HG02642 (cell line): ENCODE results near the gene SULT1B1.

ENCODE experiments used
- ATAC-seq: cut with Tn5 transposase; IDR thresholded peaks from one replicate; pipeline ENCODE4 v1.9.1; 2021; ENCODE audit warnings: mild to moderate bottlenecking; ENCODE audit not compliant: unreplicated experiment, poor library complexity

Gene SULT1B1

DNA sequence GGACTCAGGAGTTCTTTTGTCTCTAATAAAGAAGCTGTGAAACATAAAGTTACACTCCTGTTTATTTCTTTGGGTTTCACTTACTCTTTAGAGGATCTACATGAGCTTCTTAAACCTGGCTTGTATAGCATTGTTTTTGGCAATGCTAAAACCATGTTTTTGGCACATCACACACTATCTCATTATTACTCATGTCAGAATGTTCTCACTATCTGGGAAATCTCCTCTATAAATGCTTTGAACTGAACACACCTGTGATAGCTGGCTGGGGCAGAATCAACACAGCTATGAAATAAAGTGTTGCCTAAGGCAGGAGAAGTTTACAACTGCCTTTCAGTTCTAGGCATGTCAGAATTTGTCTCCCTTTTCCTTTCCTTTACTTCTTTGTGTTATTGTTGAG lies 52.6 kb downstream of the SULT1B1 start:
- ATAC-seq: no peak

DNA sequence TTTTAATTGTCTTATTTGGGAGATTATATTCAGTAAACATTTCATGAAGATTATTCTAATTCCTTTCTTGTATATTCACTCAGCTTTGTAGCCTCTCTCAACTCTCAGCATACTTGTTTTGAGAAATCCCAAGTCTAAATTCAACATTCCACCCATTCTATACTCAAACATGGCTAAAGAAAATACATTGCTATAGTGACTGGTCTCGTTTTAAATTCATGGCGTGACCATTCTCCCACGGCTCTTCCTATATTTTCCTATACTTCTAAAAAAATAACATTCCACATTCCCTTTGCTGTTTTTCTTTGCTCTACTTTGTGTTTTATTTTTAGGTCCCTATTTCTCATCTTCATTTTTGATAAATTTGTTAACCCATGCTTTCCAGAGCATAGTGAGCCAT lies 58.2 kb downstream of the SULT1B1 start:
- ATAC-seq: no peak

GRCh38 chr4:69701696-69702095 lies 58.7 kb downstream of the SULT1B1 start:
- no peak for ATAC-seq

- ATAC-seq: no peak
Measured at GRCh38 chr4:69697536-69698242, 62.7 kb downstream of the SULT1B1 start.

DNA sequence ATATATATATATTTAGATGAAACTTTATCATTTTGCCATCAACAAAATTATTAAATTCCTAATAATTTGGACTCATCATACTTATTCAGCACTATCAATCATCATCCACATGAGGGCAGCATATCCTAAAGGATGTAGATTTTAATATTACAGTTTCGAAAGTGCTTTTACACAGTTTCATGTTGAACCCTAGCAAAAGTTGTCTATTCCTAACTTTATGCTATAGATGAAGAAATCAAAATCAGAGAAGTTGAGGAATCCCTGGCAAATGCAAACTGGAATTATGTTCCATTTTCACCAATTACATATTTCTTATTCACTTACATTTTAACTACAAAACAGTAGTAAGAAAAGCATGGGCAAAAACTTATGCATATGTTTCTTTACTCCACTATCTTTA lies 70.8 kb downstream of the SULT1B1 start:
- no peak for ATAC-seq

- no peak for ATAC-seq
Measured at GRCh38 chr4:69684804-69685203, 75.6 kb downstream of the SULT1B1 start.
